ENCODE measurements around the gene SLC12A3. TPM values are rescaled to one million over a fixed set of nuclear protein-coding genes. Genes with fewer than 3 reads are reported as not detected.

The SLC12A3 gene
- total RNA-seq, 2 donors from 2014 or later: not detected

- Mint-ChIP-seq H3K9me3 (no peaks in the 10 kb centered on the region), H3K4me1 (ENCODE audit: low read depth) (peaks cover 95% of the 10 kb centered on the region), H3K4me3 (peak overlapping the region; percentile 27 to 37), H3K36me3 (ENCODE audit: insufficient read depth in 2 of 2) (peaks cover 38 to 67% of the 10 kb centered on the region in 2 donors), H3K27me3 (ENCODE audit: low read depth) (no peaks in the 10 kb centered on the region), H3K27ac (peak overlapping the region; percentile 67)
- DNase-seq: no peak
- no peak for ATAC-seq (replicated peaks in 1 of 2)
These were observed 76.9 kb downstream of the SLC12A3 start for GRCh38 chr16:56941856-56942331.

GRCh38 chr16:56943761-56944375 is 78.9 kb downstream of the SLC12A3 start:
- Mint-ChIP-seq H3K9me3 (no peaks in the 10 kb centered on the region), H3K4me1 (ENCODE audit: low read depth) (peaks cover 92% of the 10 kb centered on the region), H3K4me3 (peak overlapping the region; percentile 27 to 68), H3K36me3 (ENCODE audit: insufficient read depth in 2 of 2) (peaks cover 25 to 56% of the 10 kb centered on the region in 2 donors), H3K27me3 (ENCODE audit: low read depth) (no peaks in the 10 kb centered on the region), H3K27ac (peak overlapping the region; percentile 74)
- ATAC-seq (replicated peaks in 1 of 2) (no peak), DNase-seq (no peak)

- DNase-seq (peak in 1 of 2 donors; percentile 53), ATAC-seq (replicated peaks in 1 of 2) (peak; percentile 75 to 76)
- H3K27ac Mint-ChIP-seq: peak overlapping the region; percentile 74
- peak overlapping the region; percentile 27 to 68 for H3K4me3 Mint-ChIP-seq
- no peaks in the 10 kb centered on the region for H3K9me3 Mint-ChIP-seq
- peaks cover 15 to 42% of the 10 kb centered on the region in 2 donors for H3K36me3 Mint-ChIP-seq (ENCODE audit: insufficient read depth in 2 of 2)
- H3K27me3 Mint-ChIP-seq (ENCODE audit: low read depth): no peaks in the 10 kb centered on the region
- peaks cover 92% of the 10 kb centered on the region for H3K4me1 Mint-ChIP-seq (ENCODE audit: low read depth)
These were observed 80.2 kb downstream of the SLC12A3 start for GRCh38 chr16:56944954-56945839.

GRCh38 chr16:56945847-56946527 is 81.0 kb downstream of the SLC12A3 start:
- H3K4me1 Mint-ChIP-seq (ENCODE audit: low read depth): peaks cover 92% of the 10 kb centered on the region
- no peak for DNase-seq

GRCh38 chr16:56946767-56947603 is 82.0 kb downstream of the SLC12A3 start:
- H3K27ac Mint-ChIP-seq: peak overlapping the region; percentile 75
- peaks cover 12 to 36% of the 10 kb centered on the region in 2 donors for H3K36me3 Mint-ChIP-seq (ENCODE audit: insufficient read depth in 2 of 2)
- no peak for DNase-seq

More at GRCh38 chr16:56945847-56946527, 81.0 kb downstream of the SLC12A3 start:
- Mint-ChIP-seq H3K4me3 (no peak overlapping the region), H3K36me3 (ENCODE audit: insufficient read depth in 2 of 2) (peaks cover 14 to 40% of the 10 kb centered on the region in 2 donors), H3K27ac (peak overlapping the region; percentile 34), H3K9me3 (no peaks in the 10 kb centered on the region), H3K27me3 (ENCODE audit: low read depth) (no peaks in the 10 kb centered on the region)
- ATAC-seq (replicated peaks in 1 of 2): no peak

GRCh38 chr16:56947604-56947995 is 82.6 kb downstream of the SLC12A3 start:
- Mint-ChIP-seq H3K27ac (peak overlapping the region; percentile 29), H3K4me3 (no peak overlapping the region)
- ATAC-seq (replicated peaks in 1 of 2): no peak

More at GRCh38 chr16:56946767-56947603, 82.0 kb downstream of the SLC12A3 start:
- Mint-ChIP-seq H3K4me1 (ENCODE audit: low read depth) (peaks cover 91% of the 10 kb centered on the region), H3K27me3 (ENCODE audit: low read depth) (no peaks in the 10 kb centered on the region), H3K4me3 (peak overlapping the region in 1 of 2 donors; percentile 48), H3K9me3 (no peaks in the 10 kb centered on the region)
- ATAC-seq (replicated peaks in 1 of 2): no peak

GRCh38 chr16:56948234-56948633 is 83.2 kb downstream of the SLC12A3 start:
- Mint-ChIP-seq H3K36me3 (ENCODE audit: insufficient read depth in 2 of 2) (peaks cover 7 to 28% of the 10 kb centered on the region in 2 donors), H3K4me3 (no peak overlapping the region), H3K27me3 (ENCODE audit: low read depth) (no peaks in the 10 kb centered on the region), H3K4me1 (ENCODE audit: low read depth) (peaks cover 78% of the 10 kb centered on the region), H3K27ac (peak overlapping the region; percentile 4), H3K9me3 (no peaks in the 10 kb centered on the region)
- DNase-seq: no peak
- no peak for ATAC-seq (replicated peaks in 1 of 2)

More at GRCh38 chr16:56947604-56947995, 82.6 kb downstream of the SLC12A3 start:
- H3K36me3 Mint-ChIP-seq (ENCODE audit: insufficient read depth in 2 of 2): peaks cover 12 to 30% of the 10 kb centered on the region in 2 donors
- DNase-seq: no peak
- H3K9me3 Mint-ChIP-seq: no peaks in the 10 kb centered on the region
- H3K4me1 Mint-ChIP-seq (ENCODE audit: low read depth): peaks cover 85% of the 10 kb centered on the region
- no peaks in the 10 kb centered on the region for H3K27me3 Mint-ChIP-seq (ENCODE audit: low read depth)

GRCh38 chr16:56950051-56950450 is 85.0 kb downstream of the SLC12A3 start:
- no peaks in the 10 kb centered on the region for H3K9me3 Mint-ChIP-seq
- DNase-seq (no peak), ATAC-seq (replicated peaks in 1 of 2) (peak; percentile 0 to 1)
- peaks cover 3 to 20% of the 10 kb centered on the region in 2 donors for H3K36me3 Mint-ChIP-seq (ENCODE audit: insufficient read depth in 2 of 2)
- H3K4me3 Mint-ChIP-seq: no peak overlapping the region
- H3K27ac Mint-ChIP-seq: peak overlapping the region; percentile 62
- no peaks in the 10 kb centered on the region for H3K27me3 Mint-ChIP-seq (ENCODE audit: low read depth)
- H3K4me1 Mint-ChIP-seq (ENCODE audit: low read depth): peaks cover 60% of the 10 kb centered on the region

GRCh38 chr16:56950455-56950854 is 85.4 kb downstream of the SLC12A3 start:
- no peaks in the 10 kb centered on the region for H3K9me3 Mint-ChIP-seq
- H3K36me3 Mint-ChIP-seq (ENCODE audit: insufficient read depth in 2 of 2): peaks cover 2 to 19% of the 10 kb centered on the region in 2 donors
- no peak for DNase-seq
- peak; percentile 12 to 15 for ATAC-seq (replicated peaks in 1 of 2)
- H3K27me3 Mint-ChIP-seq (ENCODE audit: low read depth): no peaks in the 10 kb centered on the region
- peaks cover 56% of the 10 kb centered on the region for H3K4me1 Mint-ChIP-seq (ENCODE audit: low read depth)
- no peak overlapping the region for H3K4me3 Mint-ChIP-seq
- peak overlapping the region; percentile 62 for H3K27ac Mint-ChIP-seq

GRCh38 chr16:56950881-56951771 is 86.1 kb downstream of the SLC12A3 start:
- H3K9me3 Mint-ChIP-seq: no peaks in the 10 kb centered on the region
- H3K36me3 Mint-ChIP-seq (ENCODE audit: insufficient read depth in 2 of 2): peaks cover 0 to 15% of the 10 kb centered on the region in 2 donors
- DNase-seq (peak; percentile 74 to 76), ATAC-seq (replicated peaks in 1 of 2) (peak; percentile 68 to 73)
- H3K27ac Mint-ChIP-seq: peak overlapping the region; percentile 62
- peaks cover 53% of the 10 kb centered on the region for H3K4me1 Mint-ChIP-seq (ENCODE audit: low read depth)
- H3K27me3 Mint-ChIP-seq (ENCODE audit: low read depth): no peaks in the 10 kb centered on the region
- no peak overlapping the region for H3K4me3 Mint-ChIP-seq

GRCh38 chr16:56953006-56953405 is 88.0 kb downstream of the SLC12A3 start:
- no peak overlapping the region for H3K4me3 Mint-ChIP-seq

More at GRCh38 chr16:56953006-56953405, 88.0 kb downstream of the SLC12A3 start:
- no peak for ATAC-seq (replicated peaks in 1 of 2)
- DNase-seq: no peak
- no peak overlapping the region for H3K27ac Mint-ChIP-seq
- no peaks in the 10 kb centered on the region for H3K9me3 Mint-ChIP-seq
- H3K36me3 Mint-ChIP-seq (ENCODE audit: insufficient read depth in 2 of 2): peaks cover 0 to 5% of the 10 kb centered on the region in 2 donors
- peaks cover 38% of the 10 kb centered on the region for H3K4me1 Mint-ChIP-seq (ENCODE audit: low read depth)
- no peaks in the 10 kb centered on the region for H3K27me3 Mint-ChIP-seq (ENCODE audit: low read depth)
